Nephron progenitor cell (in vitro differentiated cells): Measurements from ENCODE around the gene GFRA1.
A peak's percentile ranks its signal among the peaks of the same experiment; 100 is the strongest.

Experiments
- DNase-seq: peaks from one replicate; pipeline ENCODE4 v3.0.0; 2021
- H3K27ac Mint-ChIP-seq: 2 replicates; pipeline ENCODE4 v1.8.0; 2021; ENCODE audit warnings: mild to moderate bottlenecking, moderate library complexity, mixed read lengths
- H3K27me3 Mint-ChIP-seq: 2 replicates; pipeline ENCODE4 v1.8.0; 2021; ENCODE audit warnings: mild to moderate bottlenecking, low read depth, mixed read lengths; ENCODE audit not compliant: poor library complexity
- H3K36me3 Mint-ChIP-seq: 2 replicates; pipeline ENCODE4 v1.8.0; 2021; ENCODE audit warnings: low read depth, mixed read lengths
- H3K4me1 Mint-ChIP-seq: 2 replicates; pipeline ENCODE4 v1.8.0; 2021; ENCODE audit warnings: mixed read lengths
- H3K4me3 Mint-ChIP-seq: 2 replicates; pipeline ENCODE4 v1.8.0; 2021; ENCODE audit warnings: mild to moderate bottlenecking, moderate library complexity, mixed read lengths
- H3K9me3 Mint-ChIP-seq: 2 replicates; pipeline ENCODE4 v1.8.0; 2021; ENCODE audit warnings: mild to moderate bottlenecking, moderate library complexity, mixed read lengths
- TF ChIP-seq, protein P1 (sequence below): fragments of 200-600 bp; sonication (generic); IDR thresholded peaks from 2 replicates; pipeline ENCODE4 v1.5.0; 2021; ENCODE audit warnings: antibody characterized with exemption

GFRA1 gene

DNA sequence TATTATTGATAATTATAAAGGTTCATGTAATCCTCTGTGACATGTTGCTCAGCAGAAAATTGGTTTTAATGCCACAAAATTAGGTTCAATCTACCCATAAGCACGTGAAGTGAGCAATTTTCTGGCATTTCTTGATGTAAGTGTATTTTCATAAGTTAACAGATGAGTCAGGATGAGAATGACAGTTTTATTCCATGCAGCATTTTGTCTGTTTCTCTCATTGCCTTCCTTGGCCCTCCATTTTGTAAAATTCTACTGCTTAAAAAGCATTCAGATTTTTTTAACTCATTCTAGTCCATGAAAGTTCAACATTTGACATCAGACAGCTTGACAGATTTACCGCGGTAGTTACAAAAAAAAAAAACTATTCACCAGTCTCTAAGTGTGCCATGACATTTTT lies 4.0 kb upstream of the GFRA1 start:
- H3K27ac Mint-ChIP-seq: no peak overlapping the region
- peaks cover 50% of the 10 kb centered on the region for H3K27me3 Mint-ChIP-seq
- H3K4me1 Mint-ChIP-seq: peaks cover 40% of the 10 kb centered on the region

GRCh38 chr10:116274064-116274904 lies 1.3 kb upstream of the GFRA1 start:
- peak; percentile 57 for DNase-seq
- peak overlapping the region; percentile 89 for H3K4me3 Mint-ChIP-seq
- H3K9me3 Mint-ChIP-seq: no peaks in the 10 kb centered on the region
- no peaks in the 10 kb centered on the region for H3K36me3 Mint-ChIP-seq
- peaks cover 77% of the 10 kb centered on the region for H3K27me3 Mint-ChIP-seq
- peaks cover 45% of the 10 kb centered on the region for H3K4me1 Mint-ChIP-seq
- TF ChIP-seq, protein P1, sequence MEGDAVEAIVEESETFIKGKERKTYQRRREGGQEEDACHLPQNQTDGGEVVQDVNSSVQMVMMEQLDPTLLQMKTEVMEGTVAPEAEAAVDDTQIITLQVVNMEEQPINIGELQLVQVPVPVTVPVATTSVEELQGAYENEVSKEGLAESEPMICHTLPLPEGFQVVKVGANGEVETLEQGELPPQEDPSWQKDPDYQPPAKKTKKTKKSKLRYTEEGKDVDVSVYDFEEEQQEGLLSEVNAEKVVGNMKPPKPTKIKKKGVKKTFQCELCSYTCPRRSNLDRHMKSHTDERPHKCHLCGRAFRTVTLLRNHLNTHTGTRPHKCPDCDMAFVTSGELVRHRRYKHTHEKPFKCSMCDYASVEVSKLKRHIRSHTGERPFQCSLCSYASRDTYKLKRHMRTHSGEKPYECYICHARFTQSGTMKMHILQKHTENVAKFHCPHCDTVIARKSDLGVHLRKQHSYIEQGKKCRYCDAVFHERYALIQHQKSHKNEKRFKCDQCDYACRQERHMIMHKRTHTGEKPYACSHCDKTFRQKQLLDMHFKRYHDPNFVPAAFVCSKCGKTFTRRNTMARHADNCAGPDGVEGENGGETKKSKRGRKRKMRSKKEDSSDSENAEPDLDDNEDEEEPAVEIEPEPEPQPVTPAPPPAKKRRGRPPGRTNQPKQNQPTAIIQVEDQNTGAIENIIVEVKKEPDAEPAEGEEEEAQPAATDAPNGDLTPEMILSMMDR: no peak
- H3K27ac Mint-ChIP-seq: no peak overlapping the region

More for the DNA sequence above, 4.0 kb upstream of the GFRA1 start:
- TF ChIP-seq, protein P1: no peak
- Mint-ChIP-seq H3K36me3 (no peaks in the 10 kb centered on the region), H3K4me3 (no peak overlapping the region), H3K9me3 (no peaks in the 10 kb centered on the region)
- no peak for DNase-seq

- TF ChIP-seq, protein P1: no peak
- Mint-ChIP-seq H3K27me3 (peaks cover 87% of the 10 kb centered on the region), H3K4me1 (peaks cover 33% of the 10 kb centered on the region), H3K36me3 (no peaks in the 10 kb centered on the region), H3K4me3 (peak overlapping the region; percentile 84), H3K9me3 (no peaks in the 10 kb centered on the region), H3K27ac (no peak overlapping the region)
- peak; percentile 45 for DNase-seq
These were observed 1.2 kb downstream of the GFRA1 start for GRCh38 chr10:116271593-116272439.

DNA sequence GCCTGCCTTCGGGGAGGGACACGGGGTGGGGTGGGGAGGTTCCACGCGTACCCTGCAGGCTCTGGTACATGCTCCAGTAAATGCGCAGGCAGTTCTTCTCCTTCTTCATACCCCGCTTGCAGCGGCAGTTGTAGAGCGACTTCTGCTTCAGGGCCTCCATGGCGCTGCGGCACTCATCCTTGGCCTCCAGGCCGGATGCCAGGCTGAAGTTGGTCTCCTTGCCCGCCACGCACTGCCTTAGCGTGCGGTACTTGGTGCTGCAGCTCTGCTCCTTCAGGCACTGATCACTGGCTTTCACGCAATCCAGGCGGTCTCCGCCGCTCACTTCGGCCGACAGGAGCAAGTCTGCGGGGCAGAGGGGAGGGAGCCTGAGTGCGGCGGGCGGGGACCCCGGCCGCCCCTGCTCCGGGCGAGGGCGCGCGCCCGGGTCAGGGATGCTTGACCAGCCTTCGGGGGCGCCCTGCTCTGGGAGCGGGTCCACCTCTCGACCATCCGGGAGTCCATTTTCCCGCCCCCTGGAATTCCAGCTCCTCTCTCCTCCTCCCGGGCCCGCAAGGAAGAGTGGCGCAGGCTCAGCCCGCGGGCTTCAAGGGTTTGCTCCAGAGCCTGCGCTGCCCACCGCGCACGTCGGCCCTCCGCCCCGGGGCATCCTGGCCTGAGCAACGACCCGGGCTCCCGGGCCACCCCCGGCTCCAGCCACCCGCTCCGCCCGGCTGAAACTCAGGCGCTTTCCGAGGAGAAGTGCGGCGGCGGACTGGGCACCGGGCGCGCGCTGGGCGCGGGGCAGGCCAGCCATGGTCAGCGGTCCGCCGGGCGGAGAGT lies 2.0 kb downstream of the GFRA1 start:
- H3K36me3 Mint-ChIP-seq: no peaks in the 10 kb centered on the region
- H3K27ac Mint-ChIP-seq: no peak overlapping the region
- H3K9me3 Mint-ChIP-seq: no peaks in the 10 kb centered on the region
- TF ChIP-seq, protein P1: no peak
- H3K4me1 Mint-ChIP-seq: peaks cover 33% of the 10 kb centered on the region
- peak; percentile 60 for DNase-seq
- peak overlapping the region; percentile 84 for H3K4me3 Mint-ChIP-seq
- H3K27me3 Mint-ChIP-seq: peaks cover 86% of the 10 kb centered on the region

- H3K4me1 Mint-ChIP-seq: peaks cover 31% of the 10 kb centered on the region
- TF ChIP-seq, protein P1: no peak
- no peak overlapping the region for H3K27ac Mint-ChIP-seq
- H3K27me3 Mint-ChIP-seq: peaks cover 82% of the 10 kb centered on the region
- H3K36me3 Mint-ChIP-seq: no peaks in the 10 kb centered on the region
- no peak for DNase-seq
- no peaks in the 10 kb centered on the region for H3K9me3 Mint-ChIP-seq
- H3K4me3 Mint-ChIP-seq: peak overlapping the region; percentile 84
These were observed 2.8 kb downstream of the GFRA1 start for GRCh38 chr10:116270126-116270770.
